Kidney epithelial cell (primary cell): ENCODE results near the gene C13orf42. TPM values are rescaled to one million over a fixed set of nuclear protein-coding genes. Genes with fewer than 3 reads are reported as not detected.

Experiments
- DNase-seq: peaks from one replicate; pipeline ENCODE4 v3.0.0-alpha.2; 2010; ENCODE audit warnings: low read depth
- H3K27me3 ChIP-seq: 2 replicates; pipeline ENCODE4 v1.6.0; 2011; ENCODE audit warnings: low read length; ENCODE audit not compliant: control insufficient read depth, insufficient read depth
- H3K36me3 ChIP-seq: 2 replicates; pipeline ENCODE4 v1.5.1; 2011; ENCODE audit warnings: low read length; ENCODE audit not compliant: control insufficient read depth, insufficient read depth
- H3K4me3 ChIP-seq: 2 replicates; pipeline ENCODE4 v1.5.1; 2011; ENCODE audit warnings: low read depth, mild to moderate bottlenecking, control low read depth, low read length
- CTCF ChIP-seq: IDR thresholded peaks from 2 replicates; pipeline ENCODE4 v1.5.1; 2011; ENCODE audit warnings: mild to moderate bottlenecking, moderate library complexity, low read length, control low read depth, inconsistent platforms; ENCODE audit not compliant: insufficient read depth, poor library complexity, severe bottlenecking
- total RNA-seq: library from RNA; depleted of rRNA; stranded (reverse); fragments of >200 nt; gene quantifications from 2 replicates; pipeline ENCODE4 v1.2.3, GENCODE V29; 2015

The C13orf42 gene
- total RNA-seq, 1 donor from 2014 or later = not detected

GRCh38 chr13:51113969-51114368, 2.9 kb upstream of the C13orf42 start:
- no peak for TF ChIP-seq CTCF
- H3K27me3 ChIP-seq = peaks cover 2% of the 10 kb centered on the region
- no peak for DNase-seq
- H3K36me3 ChIP-seq = no peaks in the 10 kb centered on the region
- H3K4me3 ChIP-seq = no peak overlapping the region

GRCh38 chr13:51113186-51113881, 2.3 kb upstream of the C13orf42 start:
- TF ChIP-seq CTCF = no peak
- Histone ChIP-seq H3K4me3 (no peak overlapping the region), H3K36me3 (no peaks in the 10 kb centered on the region), H3K27me3 (peaks cover 2% of the 10 kb centered on the region)
- no peak for DNase-seq

GRCh38 chr13:51112771-51113170, 1.7 kb upstream of the C13orf42 start:
- TF ChIP-seq CTCF = no peak
- Histone ChIP-seq H3K36me3 (no peaks in the 10 kb centered on the region), H3K4me3 (no peak overlapping the region), H3K27me3 (peaks cover 2% of the 10 kb centered on the region)
- no peak for DNase-seq

- no peak overlapping the region for H3K4me3 ChIP-seq
- peaks cover 2% of the 10 kb centered on the region for H3K27me3 ChIP-seq
- H3K36me3 ChIP-seq = no peaks in the 10 kb centered on the region
- DNase-seq = no peak
- TF ChIP-seq CTCF = no peak
Observed at GRCh38 chr13:51111997-51112396, 923 bp upstream of the C13orf42 start.

GRCh38 chr13:51107996-51108395, 3.1 kb downstream of the C13orf42 start:
- Histone ChIP-seq H3K27me3 (no peaks in the 10 kb centered on the region), H3K4me3 (no peak overlapping the region), H3K36me3 (no peaks in the 10 kb centered on the region)
- no peak for DNase-seq
- no peak for TF ChIP-seq CTCF

- no peak for TF ChIP-seq CTCF
- Histone ChIP-seq H3K4me3 (no peak overlapping the region), H3K36me3 (no peaks in the 10 kb centered on the region), H3K27me3 (no peaks in the 10 kb centered on the region)
- no peak for DNase-seq
Observed at GRCh38 chr13:51105046-51105445, 6.0 kb downstream of the C13orf42 start.
